ENCODE data around the gene PLA2G4B.

The PLA2G4B gene

DNA sequence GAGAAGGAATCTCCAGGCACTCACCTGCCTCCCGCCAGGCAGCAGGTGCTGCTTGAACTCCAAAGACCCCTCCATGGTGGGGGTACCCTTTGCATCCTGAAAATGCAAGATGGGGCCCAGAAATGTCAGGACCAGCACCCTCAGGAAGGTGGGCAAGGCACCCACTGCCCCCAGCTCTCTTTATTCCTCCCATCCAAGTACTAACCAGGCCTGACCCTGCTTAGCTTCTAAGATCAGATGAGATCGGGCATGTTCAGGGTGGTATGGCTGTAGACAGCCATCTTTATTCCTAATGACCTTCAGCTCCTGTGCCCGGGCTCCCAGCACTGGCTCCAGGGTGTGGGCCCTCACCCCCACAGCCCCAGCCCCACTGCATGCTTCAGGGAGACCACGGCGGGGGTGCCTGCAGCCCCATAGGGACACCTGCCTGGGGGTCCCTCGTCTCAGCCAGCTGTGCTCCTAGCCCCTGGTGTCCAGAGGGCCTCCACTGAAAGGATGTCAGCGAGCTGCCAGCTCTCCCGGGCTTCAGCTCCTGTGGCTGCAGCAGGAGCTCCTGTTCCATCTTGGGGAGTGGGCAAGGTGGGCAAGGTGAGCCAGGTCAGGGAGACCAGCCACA lies 13.2 kb downstream of the PLA2G4B start:
- no peak for DNase-seq (ENCODE audit: low read depth)

GRCh38 chr15:41852736-41853590 lies 14.3 kb downstream of the PLA2G4B start:
- no peak for DNase-seq (ENCODE audit: low read depth)

DNA sequence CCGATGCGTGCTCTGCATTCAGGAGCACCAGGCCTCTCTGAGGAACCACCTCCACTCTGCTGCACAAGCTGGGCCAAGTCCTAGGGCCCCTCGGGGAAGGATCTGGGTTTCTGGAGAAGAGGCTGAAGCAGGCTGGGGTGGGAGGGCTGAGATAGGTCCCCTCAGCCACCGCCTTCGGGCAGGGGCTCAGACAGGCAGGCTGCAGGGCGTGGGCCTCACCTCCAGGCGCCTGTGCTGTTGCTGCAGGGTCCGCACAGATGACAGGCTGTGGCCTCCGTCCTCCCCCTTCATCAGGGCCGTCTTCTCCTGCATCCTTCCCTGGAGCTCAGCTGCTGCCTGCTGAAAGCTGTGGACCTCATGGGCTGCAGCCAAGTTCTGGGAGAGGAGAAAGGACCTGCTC lies 15.2 kb downstream of the PLA2G4B start:
- DNase-seq (ENCODE audit: low read depth): no peak

DNA sequence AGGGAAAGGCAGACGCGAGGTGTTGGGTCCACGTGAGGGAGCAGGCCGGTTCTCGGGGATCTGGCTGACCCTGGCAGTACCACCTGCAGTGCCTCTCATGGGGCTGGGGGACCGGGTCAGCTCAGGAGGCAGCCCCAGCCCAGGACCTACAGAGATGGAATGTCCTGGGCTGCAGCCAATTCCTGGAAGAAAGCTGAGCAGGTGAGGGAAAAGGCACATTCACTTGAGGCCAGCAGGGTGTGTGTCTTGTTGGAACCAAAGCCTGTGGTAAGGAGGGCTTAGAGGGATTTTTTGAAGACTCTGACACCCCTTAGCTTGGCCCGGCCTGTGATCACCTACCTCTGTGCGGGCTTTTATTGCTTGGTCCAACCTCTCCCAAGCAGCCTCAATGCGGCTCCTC lies 15.8 kb downstream of the PLA2G4B start:
- DNase-seq (ENCODE audit: low read depth): no peak

DNA sequence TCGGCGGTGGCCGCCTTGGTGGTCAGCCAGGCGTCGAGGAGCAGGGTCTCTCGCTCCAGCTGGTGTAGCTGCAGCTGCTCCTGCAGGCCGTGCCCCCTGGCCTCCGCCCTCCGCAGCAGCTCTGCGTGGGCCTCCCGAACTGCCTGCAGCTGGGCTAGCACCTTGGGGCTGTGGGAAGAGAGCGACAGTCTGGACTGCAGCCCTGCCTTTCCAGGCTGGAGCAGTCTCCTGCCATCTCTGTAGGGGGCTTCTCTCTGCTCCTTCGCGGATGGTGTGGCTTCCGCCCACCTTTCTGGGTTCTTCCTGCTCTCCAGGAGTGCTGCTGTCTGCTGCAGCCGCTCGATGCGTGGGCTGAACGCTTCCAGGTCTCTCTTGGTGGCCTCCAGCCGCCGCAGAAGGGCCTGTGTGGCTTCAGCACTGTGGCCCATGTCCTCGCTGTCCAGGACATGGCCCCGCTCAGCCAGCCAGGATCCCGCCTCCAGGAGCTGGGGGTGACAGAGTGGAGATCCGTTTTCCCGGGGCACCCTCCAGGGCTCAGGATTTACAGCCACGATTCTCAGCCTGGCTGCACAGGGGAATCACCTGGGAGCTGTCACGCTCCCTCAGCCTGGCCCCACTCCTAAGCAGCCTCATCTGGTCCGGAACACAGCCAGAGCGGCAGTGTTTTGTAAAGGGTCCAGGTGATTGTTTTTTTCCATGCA lies 16.8 kb downstream of the PLA2G4B start:
- DNase-seq (ENCODE audit: low read depth): no peak

GRCh38 chr15:41856262-41856661 lies 17.6 kb downstream of the PLA2G4B start:
- no peak for DNase-seq (ENCODE audit: low read depth)

GRCh38 chr15:41856716-41857115 lies 18.1 kb downstream of the PLA2G4B start:
- DNase-seq (ENCODE audit: low read depth): no peak

DNA sequence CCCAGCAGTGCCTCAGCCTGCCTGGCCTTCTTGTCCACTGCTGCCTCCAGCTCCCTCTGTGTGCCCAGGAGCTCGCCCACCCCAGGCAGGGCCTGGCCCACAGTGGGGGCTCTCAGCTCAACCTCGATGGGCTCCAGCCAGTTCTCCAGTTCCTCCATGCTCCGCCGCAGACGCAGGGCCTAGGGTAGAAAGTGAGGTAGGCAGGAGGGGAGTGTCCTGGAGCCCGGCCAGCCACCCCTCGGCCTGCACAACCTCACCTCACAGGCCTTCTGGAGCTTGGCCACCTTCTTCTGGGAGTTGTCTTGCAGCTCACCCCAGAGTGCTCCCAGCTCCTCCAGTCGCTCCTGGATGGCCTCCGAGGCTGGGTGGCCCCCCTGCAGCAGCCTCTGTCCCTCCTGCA lies 18.7 kb downstream of the PLA2G4B start:
- DNase-seq (ENCODE audit: low read depth): no peak

DNA sequence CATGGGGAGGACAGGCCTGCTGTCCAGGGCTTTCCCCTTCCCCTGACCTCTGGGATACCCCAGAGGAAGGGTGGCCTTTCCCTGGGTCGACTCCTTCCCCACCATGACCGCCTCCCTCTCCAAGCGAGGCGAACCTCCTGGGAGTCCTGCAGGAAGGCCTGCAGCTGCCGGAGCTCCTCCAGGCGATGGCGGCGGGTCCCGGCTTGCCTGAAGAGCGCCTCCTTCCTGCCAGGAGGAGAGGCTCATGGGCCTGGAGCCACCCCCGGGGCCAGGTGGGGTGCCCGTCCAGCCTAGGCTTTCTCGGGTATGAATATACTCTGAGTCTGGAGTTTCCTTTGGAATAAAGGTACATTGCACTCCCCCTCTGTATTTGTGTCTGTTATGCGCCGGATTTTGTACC lies 20.1 kb downstream of the PLA2G4B start:
- DNase-seq (ENCODE audit: low read depth): no peak

GRCh38 chr15:41860049-41860828 lies 21.6 kb downstream of the PLA2G4B start:
- no peak for DNase-seq (ENCODE audit: low read depth)

GRCh38 chr15:41861736-41862356 lies 23.2 kb downstream of the PLA2G4B start:
- no peak for DNase-seq (ENCODE audit: low read depth)

DNA sequence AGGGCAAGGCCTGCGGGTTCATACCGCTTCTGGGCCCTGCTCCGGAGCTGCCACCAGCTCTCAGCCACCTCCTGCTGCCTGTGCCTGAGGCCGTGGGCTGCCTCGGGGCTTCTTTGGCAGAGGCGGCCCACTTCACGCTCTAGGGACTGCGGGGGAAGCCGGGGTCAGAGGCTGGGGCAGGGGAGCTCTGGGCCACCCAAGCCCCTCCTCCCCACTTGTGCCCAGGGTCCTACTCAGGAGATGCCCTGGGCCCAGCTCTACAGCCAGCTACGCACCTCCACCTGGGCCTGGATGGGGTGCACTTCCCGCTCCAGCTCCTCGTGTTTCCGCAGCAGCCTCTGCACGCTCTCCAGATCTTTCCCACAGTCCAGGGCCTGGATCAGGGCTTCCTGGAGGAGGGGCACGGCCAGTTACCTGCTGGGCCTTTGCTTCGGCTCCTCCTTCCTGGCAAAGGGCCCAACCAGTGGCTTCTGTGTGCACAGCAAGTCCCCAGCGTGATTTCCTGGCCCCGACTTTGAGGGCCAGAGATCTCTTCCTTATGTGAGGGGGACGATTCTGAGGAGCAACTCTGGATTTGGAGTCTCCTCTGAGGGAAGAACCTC lies 24.0 kb downstream of the PLA2G4B start:
- DNase-seq (ENCODE audit: low read depth): no peak

DNA sequence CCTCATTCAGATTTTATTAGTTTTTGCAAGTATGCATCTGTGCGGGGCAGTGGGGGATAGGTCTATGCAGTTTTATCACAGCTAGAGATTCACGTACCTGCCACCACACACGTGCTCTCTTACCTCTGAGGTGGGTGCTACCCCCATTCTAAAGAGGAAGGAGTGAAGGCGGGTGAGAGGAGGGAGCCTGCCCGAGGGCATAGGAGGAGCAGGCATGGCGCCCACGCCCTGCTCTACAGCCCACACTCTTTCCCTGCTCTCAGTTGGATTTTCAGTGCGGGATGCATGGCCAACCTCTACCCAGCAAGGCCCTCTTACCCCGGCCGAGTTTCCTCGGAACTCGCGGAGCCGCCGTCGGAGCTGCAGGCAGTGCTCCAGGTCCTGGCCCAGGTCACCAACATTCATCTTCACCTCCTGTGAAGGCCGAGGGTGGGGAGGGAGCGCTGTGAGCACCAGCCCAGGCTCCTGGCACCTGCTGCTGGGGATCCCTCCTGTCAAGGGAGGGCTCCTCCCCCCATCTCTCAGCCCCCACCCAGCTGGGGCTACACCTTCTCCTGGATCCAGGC lies 26.9 kb downstream of the PLA2G4B start:
- no peak for DNase-seq (ENCODE audit: low read depth)

- no peak for DNase-seq (ENCODE audit: low read depth)
Measured at GRCh38 chr15:41866263-41866703, 27.6 kb downstream of the PLA2G4B start.

- no peak for DNase-seq (ENCODE audit: low read depth)
Measured at GRCh38 chr15:41866872-41867579, 28.4 kb downstream of the PLA2G4B start.

GRCh38 chr15:41868321-41868720 lies 29.7 kb downstream of the PLA2G4B start:
- no peak for DNase-seq (ENCODE audit: low read depth)

DNA sequence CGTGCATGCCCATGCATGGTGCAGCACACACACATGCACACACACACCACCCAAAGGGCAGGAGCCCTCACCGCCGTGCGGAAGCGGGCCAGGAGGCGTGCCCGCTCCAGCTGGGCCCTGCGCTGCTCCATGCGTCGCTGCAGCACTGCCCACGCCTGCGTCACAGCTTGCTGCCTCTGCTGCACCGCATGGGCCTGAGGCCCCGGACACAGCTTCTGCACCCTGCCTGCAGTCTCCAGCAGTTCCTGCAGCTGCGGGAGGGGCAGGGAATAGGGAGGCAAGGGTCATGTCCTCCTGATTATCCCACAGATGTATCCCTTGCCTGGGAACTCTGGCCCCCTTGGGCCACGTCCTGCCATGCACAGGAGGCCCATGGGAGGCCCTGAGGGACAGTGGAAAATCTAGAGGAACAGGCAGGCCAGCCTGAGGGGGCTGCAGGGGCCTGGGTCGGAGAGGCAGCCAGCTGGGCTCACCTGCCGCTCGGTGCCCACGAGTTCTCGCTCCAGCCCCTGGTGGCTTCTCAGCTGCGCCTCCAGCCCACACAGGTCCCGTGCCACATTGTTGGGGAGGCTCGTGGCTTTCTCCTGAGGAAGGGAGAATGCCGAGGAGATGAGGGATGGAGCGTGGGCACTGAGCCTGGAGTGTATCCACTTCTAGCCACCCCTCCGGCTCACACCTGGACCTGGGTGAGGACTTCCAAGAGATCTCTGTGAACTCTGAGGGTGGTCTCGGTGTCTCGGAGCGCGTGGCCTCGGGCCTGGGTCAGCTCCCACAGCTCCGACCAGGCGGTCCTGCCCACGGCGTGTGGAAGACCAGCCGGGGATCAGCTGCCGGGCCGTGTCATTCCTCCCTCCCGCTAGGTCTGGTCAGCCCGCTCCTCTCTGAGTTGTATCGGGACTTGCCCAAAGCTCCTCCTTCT lies 31.4 kb downstream of the PLA2G4B start:
- no peak for DNase-seq (ENCODE audit: low read depth)

DNA sequence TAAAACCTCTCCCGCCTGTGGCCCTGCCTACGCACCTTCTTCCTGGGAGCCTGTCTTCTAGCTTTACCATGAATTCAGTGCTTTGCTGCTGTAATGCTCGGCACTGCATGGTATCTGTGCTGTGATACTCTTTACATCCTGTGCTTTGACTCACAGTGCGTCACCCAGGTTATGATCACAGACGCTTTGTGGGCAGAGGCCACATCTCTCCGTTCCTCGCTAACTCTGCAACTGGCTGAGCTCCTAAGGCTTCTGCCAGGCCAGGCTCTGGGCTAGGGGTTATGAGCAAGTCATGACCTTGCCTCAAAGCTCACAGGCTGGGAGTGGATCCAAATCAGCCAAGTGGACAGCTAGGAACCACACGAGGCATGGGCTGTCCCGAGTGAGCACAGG lies 32.0 kb downstream of the PLA2G4B start:
- no peak for DNase-seq (ENCODE audit: low read depth)

- DNase-seq (ENCODE audit: low read depth): no peak
Measured at GRCh38 chr15:41871175-41871905, 32.7 kb downstream of the PLA2G4B start.
